PC-9 (cell line): Measurements from ENCODE around the gene F7. TPM values are rescaled to one million over a fixed set of nuclear protein-coding genes. Genes with fewer than 3 reads are reported as not detected.

ENCODE experiments used
- BruUV-seq: library from RNA; stranded (reverse); fragments of 400-500 nt; replicated peaks from 2 replicates; lab custom pipeline; 2021; lab: Mats Ljungman, UMichigan
- CTCF ChIA-PET: fragments of 300-600 bp; sonication (Branson Sonifier 250); formaldehyde crosslinking; loops from one replicate; lab custom pipeline; 2022; ENCODE audit warnings: antibody characterized with exemption; lab: Charles Lee
- POLR2A ChIA-PET: fragments of 300-600 bp; sonication (Branson Sonifier 250); formaldehyde crosslinking; loops from one replicate; lab custom pipeline; 2022; ENCODE audit warnings: antibody characterized with exemption; ENCODE audit not compliant: unreplicated experiment; lab: Charles Lee
- DNase-seq, 2 experiments: peaks; one replicate each; pipeline versions ENCODE4 v3.0.0 to v3.0.0-alpha.2; 2015 to 2022; ENCODE audit warnings: mixed read lengths in 1 of 2
- H2AFZ ChIP-seq: fragments of 200-600 bp; sonication (generic); 2 replicates; pipeline ENCODE4 v1.8.1; 2017; ENCODE audit warnings: antibody characterized with exemption
- H3F3A ChIP-seq: fragments of 200-600 bp; sonication (generic); 2 replicates; pipeline ENCODE4 v1.8.1; 2017; ENCODE audit warnings: antibody characterized with exemption, mild to moderate bottlenecking, low read depth; ENCODE audit not compliant: insufficient read depth
- H3K27ac ChIP-seq: fragments of 200-600 bp; sonication (generic); 2 replicates; pipeline ENCODE4 v1.6.1; 2016; ENCODE audit warnings: mixed run types
- H3K27me3 ChIP-seq: fragments of 200-600 bp; sonication (generic); 2 replicates; pipeline ENCODE4 v1.6.1; 2016; ENCODE audit warnings: low read depth, mixed run types; ENCODE audit not compliant: insufficient read depth
- H3K36me3 ChIP-seq: fragments of 200-600 bp; sonication (generic); 2 replicates; pipeline ENCODE4 v1.6.1; 2016; ENCODE audit warnings: low read depth, mixed run types
- H3K4me1 ChIP-seq: fragments of 200-600 bp; sonication (generic); replicated peaks from 2 replicates; pipeline ENCODE4 v1.6.1; 2016; ENCODE audit warnings: mixed run types; ENCODE audit not compliant: insufficient read depth
- H3K4me2 ChIP-seq: fragments of 200-600 bp; sonication (generic); 2 replicates; pipeline ENCODE4 v1.6.1; 2017; ENCODE audit warnings: mixed run types
- H3K4me3 ChIP-seq: fragments of 200-600 bp; sonication (generic); 2 replicates; pipeline ENCODE4 v1.6.1; 2016; ENCODE audit warnings: mixed run types
- H3K79me2 ChIP-seq: fragments of 200-600 bp; sonication (generic); 2 replicates; pipeline ENCODE4 v1.6.1; 2017; ENCODE audit warnings: low read depth, mixed run types
- H3K9me2 ChIP-seq: fragments of 200-600 bp; sonication (generic); 2 replicates; pipeline ENCODE4 v1.8.1; 2017; ENCODE audit warnings: mild to moderate bottlenecking; ENCODE audit not compliant: insufficient read depth
- H3K9me3 ChIP-seq: fragments of 200-600 bp; sonication (generic); 2 replicates; pipeline ENCODE4 v1.8.1; 2016; ENCODE audit warnings: low read depth; ENCODE audit not compliant: insufficient read depth
- H4K20me1 ChIP-seq: fragments of 200-600 bp; sonication (generic); 2 replicates; pipeline ENCODE4 v1.8.1; 2017; ENCODE audit not compliant: insufficient read depth
- EZH2 ChIP-seq: fragments of 200-600 bp; sonication (generic); IDR thresholded peaks from 2 replicates; pipeline ENCODE4 v1.8.0; 2017; ENCODE audit warnings: antibody characterized with exemption, low read depth
- intact Hi-C: fragments of 100-400 bp; cut with micrococcal nuclease; formaldehyde crosslinking; loops from one replicate; pipeline ENCODE4 v1.10.0; 2022; ENCODE audit not compliant: unreplicated experiment
- total RNA-seq: library from RNA; stranded (reverse); gene quantifications from 2 replicates; pipeline ENCODE4 v1.2.3, GENCODE V29; 2021
- TF ChIP-seq, protein P1 (sequence below): fragments of 200-600 bp; sonication (generic); conservative IDR thresholded peaks from 2 replicates; pipeline ENCODE4 v1.6.1; 2017; ENCODE audit warnings: mixed run types, antibody characterized with exemption, mild to moderate bottlenecking, moderate library complexity

The F7 gene
- total RNA-seq, 1 experiment from 2014 or later = not detected

DNA sequence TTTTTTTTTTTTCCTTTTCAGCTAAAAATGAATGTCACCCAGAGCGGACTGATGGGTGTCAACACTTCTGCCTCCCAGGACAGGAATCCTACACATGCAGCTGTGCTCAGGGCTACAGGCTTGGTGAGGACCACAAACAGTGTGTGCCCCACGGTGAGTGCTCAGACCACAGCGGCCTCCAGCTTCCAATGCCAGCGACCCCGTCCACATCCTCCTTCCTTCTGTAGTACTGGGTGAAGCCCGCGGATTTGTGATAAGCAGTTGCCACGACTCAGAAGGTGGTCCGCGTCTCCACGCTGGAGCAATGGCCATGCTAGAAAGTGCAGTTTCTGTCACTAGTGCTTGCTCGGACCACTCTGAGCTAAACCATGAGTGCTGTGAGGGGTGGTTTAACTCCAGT lies 58.9 kb downstream of the F7 start:
- POLR2A ChIA-PET = no interaction called here
- Histone ChIP-seq H3K4me2 (no peak overlapping the region), H3K36me3 (no peaks in the 10 kb centered on the region; the same call in 1 of the 2 replicates), H3K9me2 (no peaks in the 10 kb centered on the region), H2AFZ (no peak overlapping the region), H3K79me2 (no peaks in the 10 kb centered on the region), H3K9me3 (no peaks in the 10 kb centered on the region), H3K27ac (no peak overlapping the region), H3K27me3 (peaks cover 21% of the 10 kb centered on the region), H4K20me1 (no peaks in the 10 kb centered on the region), H3K4me1 (no peaks in the 10 kb centered on the region), H3K4me3 (no peak overlapping the region), H3F3A (no peaks in the 10 kb centered on the region; the same call in 1 of the 2 replicates)
- CTCF ChIA-PET = no interaction called here
- intact Hi-C loops = no loop called here
- no TSS peak for BruUV-seq
- TF ChIP-seq, protein P1, sequence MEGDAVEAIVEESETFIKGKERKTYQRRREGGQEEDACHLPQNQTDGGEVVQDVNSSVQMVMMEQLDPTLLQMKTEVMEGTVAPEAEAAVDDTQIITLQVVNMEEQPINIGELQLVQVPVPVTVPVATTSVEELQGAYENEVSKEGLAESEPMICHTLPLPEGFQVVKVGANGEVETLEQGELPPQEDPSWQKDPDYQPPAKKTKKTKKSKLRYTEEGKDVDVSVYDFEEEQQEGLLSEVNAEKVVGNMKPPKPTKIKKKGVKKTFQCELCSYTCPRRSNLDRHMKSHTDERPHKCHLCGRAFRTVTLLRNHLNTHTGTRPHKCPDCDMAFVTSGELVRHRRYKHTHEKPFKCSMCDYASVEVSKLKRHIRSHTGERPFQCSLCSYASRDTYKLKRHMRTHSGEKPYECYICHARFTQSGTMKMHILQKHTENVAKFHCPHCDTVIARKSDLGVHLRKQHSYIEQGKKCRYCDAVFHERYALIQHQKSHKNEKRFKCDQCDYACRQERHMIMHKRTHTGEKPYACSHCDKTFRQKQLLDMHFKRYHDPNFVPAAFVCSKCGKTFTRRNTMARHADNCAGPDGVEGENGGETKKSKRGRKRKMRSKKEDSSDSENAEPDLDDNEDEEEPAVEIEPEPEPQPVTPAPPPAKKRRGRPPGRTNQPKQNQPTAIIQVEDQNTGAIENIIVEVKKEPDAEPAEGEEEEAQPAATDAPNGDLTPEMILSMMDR = no peak
- TF ChIP-seq EZH2 = no peak
- no peak for DNase-seq

DNA sequence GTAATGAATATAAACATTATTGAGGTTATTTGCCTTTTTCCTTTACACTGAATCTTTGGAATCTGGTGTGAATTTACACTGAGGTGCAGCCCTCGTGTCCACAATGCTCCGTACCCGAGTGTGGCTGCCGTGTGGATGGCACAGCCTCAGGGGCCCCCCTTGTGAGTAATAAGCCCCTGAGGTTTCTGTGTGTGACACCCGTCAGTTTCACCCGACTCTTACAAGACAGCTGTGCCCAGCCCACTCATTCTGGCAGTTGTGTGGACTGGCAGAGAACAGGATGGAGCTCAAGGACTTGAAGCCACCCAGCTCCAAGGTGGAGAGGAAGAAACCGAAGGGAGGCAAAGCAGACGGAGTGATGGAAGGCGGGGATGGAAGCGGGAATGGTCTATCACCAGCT lies 60.7 kb downstream of the F7 start:
- no peaks in the 10 kb centered on the region; the same call in 1 of the 2 replicates for H3K36me3 ChIP-seq
- no peak for DNase-seq
- no TSS peak for BruUV-seq
- H3K9me2 ChIP-seq = no peaks in the 10 kb centered on the region
- POLR2A ChIA-PET = interaction anchor here (0.6 kb wide), 2 partner anchors 209 to 742 kb away, joined by 3 to 5 read pairs; no protein-coding TSS in a partner anchor
- CTCF ChIA-PET = no interaction called here
- H3K27me3 ChIP-seq = peaks cover 10% of the 10 kb centered on the region
- no peak overlapping the region for H3K4me3 ChIP-seq
- no peak overlapping the region for H3K27ac ChIP-seq
- intact Hi-C loops = no loop called here
- H3F3A ChIP-seq = no peaks in the 10 kb centered on the region; the same call in 1 of the 2 replicates
- no peaks in the 10 kb centered on the region for H4K20me1 ChIP-seq
- no peak overlapping the region for H2AFZ ChIP-seq
- TF ChIP-seq, protein P1 = no peak
- TF ChIP-seq EZH2 = no peak
- no peaks in the 10 kb centered on the region for H3K79me2 ChIP-seq
- H3K4me2 ChIP-seq = no peak overlapping the region
- H3K9me3 ChIP-seq = no peaks in the 10 kb centered on the region
- H3K4me1 ChIP-seq = no peaks in the 10 kb centered on the region

DNA sequence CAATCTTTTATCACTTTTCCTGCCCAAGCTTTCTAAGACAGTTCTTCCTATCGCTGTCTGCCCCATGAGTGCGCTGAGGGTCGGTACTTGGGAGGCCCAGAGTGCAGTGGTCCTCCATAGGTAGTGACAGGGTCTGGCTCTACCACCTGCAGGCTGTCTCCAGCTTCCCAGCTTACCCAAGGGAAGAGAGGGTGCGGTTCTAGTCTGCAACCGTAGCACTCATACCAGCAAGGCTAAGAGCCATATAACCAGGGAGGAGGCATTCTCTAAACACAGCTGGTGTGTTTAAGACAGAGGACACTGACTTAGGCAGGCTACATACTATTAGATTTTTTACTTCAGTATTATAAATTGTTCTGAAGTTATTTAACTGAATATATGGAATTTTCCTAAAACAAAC lies 61.1 kb downstream of the F7 start:
- intact Hi-C loops = no loop called here
- ChIA-PET CTCF (no interaction called here), POLR2A (interaction anchor here (0.6 kb wide), 2 partner anchors 208 to 741 kb away, joined by 3 to 5 read pairs; no protein-coding TSS in a partner anchor)

More for the DNA sequence above, 61.1 kb downstream of the F7 start:
- no peak overlapping the region for H2AFZ ChIP-seq
- H3K9me3 ChIP-seq = no peaks in the 10 kb centered on the region
- no peak overlapping the region for H3K27ac ChIP-seq
- no peaks in the 10 kb centered on the region; the same call in 1 of the 2 replicates for H3K36me3 ChIP-seq
- H3K4me2 ChIP-seq = no peak overlapping the region
- no peaks in the 10 kb centered on the region for H4K20me1 ChIP-seq
- H3K9me2 ChIP-seq = no peaks in the 10 kb centered on the region
- 0 out of 2 replicates have a peak, but pooled peaks cover 7% of the 10 kb centered on the region for H3K27me3 ChIP-seq
- no TSS peak for BruUV-seq
- H3K4me1 ChIP-seq = no peaks in the 10 kb centered on the region
- H3F3A ChIP-seq = no peaks in the 10 kb centered on the region; the same call in 1 of the 2 replicates
- no peak overlapping the region for H3K4me3 ChIP-seq
- no peaks in the 10 kb centered on the region for H3K79me2 ChIP-seq
- no peak for TF ChIP-seq EZH2
- TF ChIP-seq, protein P1 = no peak
- no peak for DNase-seq
